Calu3 (cell line): ENCODE results near the gene TPCN2. TPM values are rescaled to one million over a fixed set of nuclear protein-coding genes. Genes with fewer than 3 reads are reported as not detected.

ENCODE experiments used
- BruUV-seq: library from RNA; stranded (reverse); fragments of 400-500 nt; replicated peaks from 2 replicates; lab custom pipeline; 2021; lab: Mats Ljungman, UMichigan
- CTCF ChIA-PET: fragments of 300-600 bp; sonication (Branson Sonifier 250); formaldehyde crosslinking; loops from one replicate; lab custom pipeline; 2022; ENCODE audit warnings: antibody characterized with exemption; lab: Charles Lee
- DNase-seq: peaks from one replicate; pipeline ENCODE4 v3.0.0; 2022
- H3K27ac Mint-ChIP-seq: one replicate; pipeline ENCODE4 v1.8.0; 2022; ENCODE audit warnings: mixed read lengths; ENCODE audit not compliant: unreplicated experiment
- H3K27me3 Mint-ChIP-seq: one replicate; pipeline ENCODE4 v1.8.0; 2022; ENCODE audit warnings: mixed read lengths; ENCODE audit not compliant: unreplicated experiment
- H3K36me3 Mint-ChIP-seq: one replicate; pipeline ENCODE4 v1.8.0; 2022; ENCODE audit warnings: mild to moderate bottlenecking, moderate library complexity, mixed read lengths; ENCODE audit not compliant: insufficient read depth, unreplicated experiment
- H3K4me1 Mint-ChIP-seq: one replicate; pipeline ENCODE4 v1.8.0; 2022; ENCODE audit warnings: mild to moderate bottlenecking, low read depth, mixed read lengths; ENCODE audit not compliant: unreplicated experiment
- H3K4me3 Mint-ChIP-seq: one replicate; pipeline ENCODE4 v1.8.0; 2022; ENCODE audit warnings: mild to moderate bottlenecking, low read depth, moderate library complexity, mixed read lengths; ENCODE audit not compliant: unreplicated experiment
- H3K9me3 Mint-ChIP-seq: one replicate; pipeline ENCODE4 v1.8.0; 2022; ENCODE audit warnings: low read depth, mixed read lengths; ENCODE audit not compliant: unreplicated experiment
- intact Hi-C: fragments of 100-400 bp; cut with micrococcal nuclease; formaldehyde crosslinking; loops from one replicate; pipeline ENCODE4 v1.10.0; 2022; ENCODE audit not compliant: unreplicated experiment
- total RNA-seq: library from RNA; stranded (reverse); gene quantifications from 2 replicates; pipeline ENCODE4 v1.2.3, GENCODE V29; 2022
- TF ChIP-seq, protein P1 (sequence below): fragments of 200-600 bp; IDR thresholded peaks from one replicate; pipeline ENCODE4 v1.8.0; 2022; ENCODE audit warnings: antibody characterized with exemption; ENCODE audit not compliant: unreplicated experiment

Gene TPCN2
- total RNA-seq, 1 experiment from 2014 or later, result 21.9 TPM

DNA sequence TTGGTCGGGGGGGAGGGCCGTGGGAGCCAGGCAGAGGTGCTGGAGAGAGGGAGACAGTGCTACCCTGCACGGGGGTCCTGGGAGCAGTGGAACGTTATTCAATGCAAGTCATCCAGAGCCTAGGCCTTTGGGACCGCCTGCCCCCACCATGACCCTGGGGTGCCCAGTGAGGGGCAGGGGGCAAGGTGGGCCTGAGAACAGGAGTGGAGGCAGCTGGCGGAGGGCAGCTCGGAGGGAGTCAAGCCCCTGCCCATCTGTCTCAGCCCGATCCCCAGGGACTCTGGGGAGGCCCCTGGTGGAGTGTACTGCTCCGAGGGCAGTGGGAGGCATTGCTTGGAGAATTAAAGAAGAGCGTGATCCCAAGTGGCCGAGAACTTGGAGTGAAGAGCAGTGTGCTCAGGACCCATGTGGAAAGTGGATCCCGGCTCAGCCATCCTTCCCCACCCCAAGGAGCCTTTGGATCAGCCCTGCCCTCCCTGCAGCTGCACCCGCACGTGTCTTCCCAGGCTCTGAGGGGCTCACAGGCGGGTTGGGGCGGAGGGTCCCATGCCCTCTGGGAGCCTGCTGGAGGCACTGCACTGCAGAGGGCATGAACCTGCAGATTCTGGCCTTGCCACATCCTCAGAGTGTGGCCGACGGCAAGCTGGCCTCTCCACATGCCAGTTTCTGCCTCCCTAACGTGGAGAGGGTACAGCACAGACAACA, 73.0 kb downstream of the TPCN2 start:
- no TSS peak for BruUV-seq
- no peaks in the 10 kb centered on the region for H3K27me3 Mint-ChIP-seq
- DNase-seq, result no peak
- H3K36me3 Mint-ChIP-seq, result peaks cover 16% of the 10 kb centered on the region
- TF ChIP-seq, protein P1, sequence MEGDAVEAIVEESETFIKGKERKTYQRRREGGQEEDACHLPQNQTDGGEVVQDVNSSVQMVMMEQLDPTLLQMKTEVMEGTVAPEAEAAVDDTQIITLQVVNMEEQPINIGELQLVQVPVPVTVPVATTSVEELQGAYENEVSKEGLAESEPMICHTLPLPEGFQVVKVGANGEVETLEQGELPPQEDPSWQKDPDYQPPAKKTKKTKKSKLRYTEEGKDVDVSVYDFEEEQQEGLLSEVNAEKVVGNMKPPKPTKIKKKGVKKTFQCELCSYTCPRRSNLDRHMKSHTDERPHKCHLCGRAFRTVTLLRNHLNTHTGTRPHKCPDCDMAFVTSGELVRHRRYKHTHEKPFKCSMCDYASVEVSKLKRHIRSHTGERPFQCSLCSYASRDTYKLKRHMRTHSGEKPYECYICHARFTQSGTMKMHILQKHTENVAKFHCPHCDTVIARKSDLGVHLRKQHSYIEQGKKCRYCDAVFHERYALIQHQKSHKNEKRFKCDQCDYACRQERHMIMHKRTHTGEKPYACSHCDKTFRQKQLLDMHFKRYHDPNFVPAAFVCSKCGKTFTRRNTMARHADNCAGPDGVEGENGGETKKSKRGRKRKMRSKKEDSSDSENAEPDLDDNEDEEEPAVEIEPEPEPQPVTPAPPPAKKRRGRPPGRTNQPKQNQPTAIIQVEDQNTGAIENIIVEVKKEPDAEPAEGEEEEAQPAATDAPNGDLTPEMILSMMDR, result no peak
- CTCF ChIA-PET, result interaction anchor here (1.4 kb wide), 1 partner anchor 176 kb away, joined by 4 read pairs; no protein-coding TSS in a partner anchor
- H3K4me1 Mint-ChIP-seq, result peaks cover 21% of the 10 kb centered on the region
- no peak overlapping the region for H3K4me3 Mint-ChIP-seq
- H3K9me3 Mint-ChIP-seq, result no peaks in the 10 kb centered on the region
- H3K27ac Mint-ChIP-seq, result peak overlapping the region; percentile 93
- intact Hi-C loops, result no loop called here

DNA sequence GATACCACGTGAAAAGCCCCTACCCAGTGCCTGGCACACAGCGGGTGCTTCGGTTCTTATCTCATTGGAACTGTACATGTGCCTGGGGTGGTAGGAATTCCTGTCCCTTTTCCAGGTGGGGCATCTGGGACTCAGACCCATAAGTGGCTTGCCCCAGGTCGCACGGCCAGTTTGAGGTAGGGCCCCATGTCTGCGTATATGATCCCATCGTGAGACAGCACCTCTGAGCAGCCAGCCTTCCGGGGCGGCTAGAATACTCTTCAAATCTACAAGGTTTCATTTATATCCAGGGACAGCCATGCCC, 73.5 kb downstream of the TPCN2 start:
- Mint-ChIP-seq H3K9me3 (no peaks in the 10 kb centered on the region), H3K27ac (peak overlapping the region; percentile 93), H3K36me3 (peaks cover 16% of the 10 kb centered on the region), H3K4me3 (peak overlapping the region; percentile 53), H3K27me3 (no peaks in the 10 kb centered on the region), H3K4me1 (peaks cover 20% of the 10 kb centered on the region)
- CTCF ChIA-PET, result interaction anchor here (0.9 to 1.5 kb wide), 7 partner anchors 8 to 176 kb away, joined by 3 to 17 read pairs (median 4); no protein-coding TSS in a partner anchor
- intact Hi-C loops, result no loop called here
- DNase-seq, result no peak
- TF ChIP-seq, protein P1, result no peak
- BruUV-seq, result TSS peak; percentile 84

DNA sequence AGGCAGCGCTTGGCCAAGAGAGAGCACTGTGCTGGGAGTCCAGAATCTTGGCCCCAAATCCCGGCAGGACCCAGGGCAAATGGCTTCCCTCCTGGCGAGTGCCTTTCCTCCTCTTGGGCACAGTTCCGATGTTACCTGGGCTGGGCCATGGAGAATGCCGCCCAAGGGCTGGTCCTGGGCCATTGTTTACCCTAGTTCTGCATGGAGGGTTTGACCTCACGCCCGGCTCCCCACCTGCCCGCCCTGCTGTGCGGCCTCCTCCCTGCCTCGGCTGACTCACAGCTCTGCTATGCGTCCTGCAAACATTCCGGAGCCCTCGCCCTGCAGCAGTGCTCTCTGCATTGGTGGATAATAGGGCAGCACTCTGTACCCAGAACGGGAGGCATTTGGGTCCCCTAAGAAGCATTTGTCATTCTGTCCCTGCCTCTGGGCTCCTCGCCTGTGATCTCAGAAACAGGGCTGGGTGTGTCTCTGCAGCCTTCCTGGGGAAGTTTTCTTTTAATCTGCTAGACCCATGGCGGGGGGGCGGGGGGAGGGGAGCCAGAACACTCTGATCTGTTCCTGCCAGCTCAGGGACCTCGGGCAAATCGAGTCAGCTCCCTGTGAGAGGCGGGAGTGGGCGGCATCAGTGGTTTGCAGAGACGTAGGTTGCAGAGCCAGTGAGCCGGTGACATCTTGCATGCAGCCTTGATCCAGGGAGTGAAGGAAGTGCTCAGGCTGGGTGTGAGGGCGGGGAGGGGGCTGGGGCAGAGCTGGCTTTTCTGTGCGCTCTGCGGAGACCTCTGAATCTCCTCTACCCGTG, 74.1 kb downstream of the TPCN2 start:
- Mint-ChIP-seq H3K4me3 (peak overlapping the region; percentile 53), H3K9me3 (no peaks in the 10 kb centered on the region), H3K36me3 (peaks cover 16% of the 10 kb centered on the region), H3K4me1 (peaks cover 20% of the 10 kb centered on the region), H3K27ac (peak overlapping the region; percentile 93), H3K27me3 (no peaks in the 10 kb centered on the region)
- DNase-seq, result peak; percentile 96
- CTCF ChIA-PET, result interaction anchor here (0.6 to 1.6 kb wide), 16 partner anchors 8 to 1076 kb away, joined by 3 to 17 read pairs (median 5); no protein-coding TSS in a partner anchor
- intact Hi-C loops, result loop anchor here (1.0 kb wide), 1 partner anchor 174 kb away; no protein-coding TSS in a partner anchor
- no TSS peak for BruUV-seq
- TF ChIP-seq, protein P1, result no peak
